Endothelial cell of umbilical vein (primary cell): Measurements from ENCODE around the gene CHMP6. TPM values are rescaled to one million over a fixed set of nuclear protein-coding genes. Genes with fewer than 3 reads are reported as not detected.

ENCODE experiments used
- BruUV-seq: library from RNA; stranded (reverse); fragments of 400-500 nt; replicated peaks from 2 replicates; lab custom pipeline; 2021; lab: Mats Ljungman, UMichigan
- CTCF ChIA-PET: fragments of 300-600, 350-600 bp; sonication (Branson Sonifier 250); formaldehyde crosslinking; loops from one replicate; lab custom pipeline; 2021; ENCODE audit warnings: antibody characterized with exemption, inconsistent platforms; lab: Charles Lee
- POLR2A ChIA-PET: fragments of 300-600, 350-600 bp; sonication (Branson Sonifier 250); formaldehyde crosslinking; loops from one replicate; lab custom pipeline; 2021; ENCODE audit warnings: antibody characterized with exemption, inconsistent platforms; lab: Charles Lee
- DNase-seq: peaks from one replicate; pipeline ENCODE4 v3.0.0-alpha.2; 2011; ENCODE audit warnings: low read depth, low spot score
- FAIRE-seq: peaks from 2 replicates; lab custom pipeline; 2011; peaks lifted over from hg19 to GRCh38; lab: Jason Lieb, UNC
- H2AFZ ChIP-seq: 2 replicates; pipeline ENCODE4 v1.6.0; 2012; ENCODE audit warnings: low read depth, low read length, control low read depth, inconsistent platforms
- H3K27ac ChIP-seq: 2 replicates; pipeline ENCODE4 v1.5.1; 2011; ENCODE audit warnings: low read depth, mild to moderate bottlenecking, control low read depth, low read length, moderate library complexity; ENCODE audit not compliant: insufficient read depth
- H3K27me3 ChIP-seq, 2 experiments: 2 replicates each; pipeline versions ENCODE4 v1.6.0 to v1.6.1; 2011; ENCODE audit warnings: low read length in 2 of 2, mixed read lengths in 1 of 2; ENCODE audit not compliant: control insufficient read depth in 2 of 2, insufficient read depth in 2 of 2
- H3K36me3 ChIP-seq, 2 experiments: 2 replicates in 1 of 2; 3 replicates in 1 of 2; pipeline ENCODE4 v1.5.1; 2011; ENCODE audit warnings: low read length in 2 of 2, mild to moderate bottlenecking in 1 of 2, moderate library complexity in 1 of 2; ENCODE audit not compliant: control insufficient read depth in 2 of 2, insufficient read depth in 2 of 2; ENCODE audit errors: extremely low read depth in 1 of 2
- H3K4me1 ChIP-seq: 3 replicates; pipeline ENCODE4 v1.5.1; 2011; ENCODE audit warnings: mild to moderate bottlenecking, low read length; ENCODE audit not compliant: control insufficient read depth, insufficient read depth; ENCODE audit errors: extremely low read depth
- H3K4me2 ChIP-seq: 2 replicates; pipeline ENCODE4 v1.6.1; 2011; ENCODE audit warnings: low read length, control low read depth, mixed read lengths; ENCODE audit not compliant: insufficient read depth
- H3K4me3 ChIP-seq, 3 experiments: fragments of 200-600 bp in 1 of 3; sonication (generic), shearing (Covaris generic) in 1 of 3; replicated peaks in 1 of 3; 2 replicates each; pipeline ENCODE4 v1.5.1; 2011 to 2016; ENCODE audit warnings: control low read depth in 3 of 3, low read length in 3 of 3, mild to moderate bottlenecking in 2 of 3, inconsistent platforms in 1 of 3, low read depth in 1 of 3, moderate library complexity in 1 of 3; ENCODE audit not compliant: insufficient read depth in 1 of 3
- H3K79me2 ChIP-seq: 2 replicates; pipeline ENCODE4 v1.6.0; 2012; ENCODE audit warnings: low read length, inconsistent platforms; ENCODE audit not compliant: control insufficient read depth, insufficient read depth
- H3K9ac ChIP-seq: replicated peaks from 2 replicates; pipeline ENCODE3; 2011; ENCODE audit warnings: low read length, control low read depth; ENCODE audit not compliant: insufficient read depth; ENCODE audit errors: extremely low read depth
- H3K9me1 ChIP-seq: replicated peaks from 3 replicates; pipeline ENCODE4 v1.6.0; 2011; ENCODE audit warnings: mild to moderate bottlenecking, low read length; ENCODE audit not compliant: control insufficient read depth, insufficient read depth; ENCODE audit errors: extremely low read depth
- H3K9me3 ChIP-seq: replicated peaks from 2 replicates; pipeline ENCODE4 v1.5.1; 2012; ENCODE audit warnings: low read length, inconsistent platforms; ENCODE audit not compliant: control insufficient read depth, insufficient read depth
- H4K20me1 ChIP-seq: replicated peaks from 2 replicates; pipeline ENCODE3; 2011; ENCODE audit warnings: mild to moderate bottlenecking, low read length; ENCODE audit not compliant: control insufficient read depth, insufficient read depth; ENCODE audit errors: extremely low read depth
- CTCF ChIP-seq, 2 donors: IDR thresholded peaks; 1 replicate in 1 of 2; 2 replicates in 1 of 2; pipeline ENCODE4 v1.5.1; 2011; ENCODE audit warnings: low read length in 2 of 2, mild to moderate bottlenecking in 2 of 2, moderate library complexity in 2 of 2, control low read depth in 1 of 2, inconsistent platforms in 1 of 2, low read depth in 1 of 2; ENCODE audit not compliant: insufficient read depth in 1 of 2; ENCODE audit errors: extremely low read depth in 1 of 2
- JUN ChIP-seq: IDR thresholded peaks from 2 replicates; pipeline ENCODE4 v1.6.1; 2011; ENCODE audit warnings: borderline replicate concordance, low read depth; ENCODE audit not compliant: insufficient read length, insufficient read depth
- MAX ChIP-seq: IDR thresholded peaks from 2 replicates; pipeline ENCODE4 v1.6.1; 2011; ENCODE audit not compliant: insufficient read depth, insufficient read length
- MYC ChIP-seq: IDR thresholded peaks from one replicate; pipeline ENCODE4 v1.6.1; 2011; ENCODE audit warnings: mild to moderate bottlenecking, low read depth, low read length
- POLR2A ChIP-seq: IDR thresholded peaks from 2 replicates; pipeline ENCODE4 v1.6.1; 2012; ENCODE audit warnings: low read depth, mild to moderate bottlenecking, control low read depth, low read length
- POLR2AphosphoS5 ChIP-seq: IDR thresholded peaks from 2 replicates; pipeline ENCODE4 v1.6.1; 2012; ENCODE audit warnings: low read depth, mild to moderate bottlenecking, control low read depth, low read length, moderate library complexity; ENCODE audit not compliant: insufficient read depth
- dilution Hi-C: fragments of 300-500 bp; cut with MboI; formaldehyde crosslinking; loops from one replicate; pipeline ENCODE4 v1.15.0; 2019; ENCODE audit warnings: low sequenced_read_pairs; ENCODE audit not compliant: extremely low pct_ligation_motif_present
- intact Hi-C: fragments of 100-400 bp; cut with micrococcal nuclease; formaldehyde crosslinking; loops from one replicate; pipeline ENCODE4 v1.10.0; 2022
- polyA plus RNA-seq, 4 experiments: library from polyadenylated mRNA; depleted of rRNA in 3 of 4; stranded (reverse) in 3 of 4; unstranded in 1 of 4; fragments of >200 nt; gene quantifications; 2 replicates each; pipeline versions ENCODE4 v1.2.1 to v1.2.3, GENCODE V29; 2011 to 2012; ENCODE audit warnings: missing spikeins in 1 of 4
- total RNA-seq: library from RNA; stranded (reverse); gene quantifications from 2 replicates; pipeline ENCODE4 v1.2.3, GENCODE V29; 2021

The CHMP6 gene
- total and polyA plus RNA-seq, 2 donors (not counting 3 experiments of a cell fraction or from before 2014, with no cell fraction given) = 42.5 to 48.5 TPM

GRCh38 chr17:81037798-81038733, 46.4 kb downstream of the CHMP6 start:
- Histone ChIP-seq H3K9me3 (no peaks in the 10 kb centered on the region), H3K27ac (no peak overlapping the region), H3K79me2 (peaks cover 4% of the 10 kb centered on the region), H3K4me1 (peaks cover 14% of the 10 kb centered on the region), H4K20me1 (no peaks in the 10 kb centered on the region), H3K27me3 (no peaks in the 10 kb centered on the region), H3K9ac (no peak overlapping the region), H3K4me3 (no peak overlapping the region), H2AFZ (no peak overlapping the region), H3K9me1 (no peaks in the 10 kb centered on the region), H3K36me3 (no peaks in the 10 kb centered on the region), H3K4me2 (no peak overlapping the region)
- POLR2A ChIA-PET = no interaction called here
- TF ChIP-seq CTCF (IDR thresholded peaks at IDR 0.05; ENCODE audit: extremely low read depth in 1 of 2, insufficient read depth in 1 of 2, low read depth in 1 of 2, low read length in 2 of 2) = no peak
- TF ChIP-seq MYC = no peak
- TF ChIP-seq MAX = no peak
- TF ChIP-seq JUN = no peak
- no peak for TF ChIP-seq POLR2A
- no peak for TF ChIP-seq POLR2AphosphoS5
- intact Hi-C loops (no loop called here), dilution Hi-C loops (no loop called here)
- DNase-seq = no peak
- no peak for FAIRE-seq
- BruUV-seq = no TSS peak
- CTCF ChIA-PET = interaction anchor here (1.2 kb wide), 1 partner anchor 15 kb away, joined by 3 read pairs; no protein-coding TSS in a partner anchor
